ENCODE data around the gene PNMA6E. TPM values are rescaled to one million over a fixed set of nuclear protein-coding genes. Genes with fewer than 3 reads are reported as not detected.

The PNMA6E gene
- total and polyA plus RNA-seq, 2 donors (not counting 1 experiment from before 2014, with no cell fraction given) = not detected

- no peaks in the 10 kb centered on the region for H3K27me3 Mint-ChIP-seq
- H3K79me2 ChIP-seq (ENCODE audit: control insufficient read depth, insufficient read depth, low read length) = no peaks in the 10 kb centered on the region
- no peaks in the 10 kb centered on the region for H3K9me3 ChIP-seq (ENCODE audit: control extremely low read depth in 1 of 3, control insufficient read depth in 2 of 3, insufficient read depth in 1 of 3, low read length in 2 of 3)
- WGBS (ENCODE audit: insufficient coverage) = 87% methylated on average over 7 of the region's 10 CpGs
- no peak overlapping the region for H2AFZ ChIP-seq (ENCODE audit: insufficient read depth, low read depth, low read length, poor library complexity, severe bottlenecking)
- no peaks in the 10 kb centered on the region for H3K4me1 ChIP-seq (ENCODE audit: control insufficient read depth in 2 of 2, insufficient read depth in 2 of 2, low read length in 2 of 2)
- H3K9me3 Mint-ChIP-seq (ENCODE audit: insufficient read depth) = no peaks in the 10 kb centered on the region
- H3K4me3 Mint-ChIP-seq = no peak overlapping the region
- H3K9ac ChIP-seq (ENCODE audit: low read length) = no peak overlapping the region
- intact Hi-C loops (cut with micrococcal nuclease) = no loop called here
- DNase-seq (no peak), ATAC-seq (ENCODE audit: low read depth) (no peak)
- H3K4me3 ChIP-seq (ENCODE audit: control extremely low read depth in 1 of 5, extremely low read depth in 1 of 5, insufficient read depth in 1 of 5, low read depth in 2 of 5, low read length in 4 of 5) = no peak overlapping the region
- no peaks in the 10 kb centered on the region for H4K20me1 ChIP-seq (ENCODE audit: control insufficient read depth, insufficient read depth, low read length, poor library complexity, severe bottlenecking)
- no peaks in the 10 kb centered on the region for H3K36me3 ChIP-seq (replicated peaks in 1 of 2; ENCODE audit: control extremely low read depth in 1 of 2, control insufficient read depth in 1 of 2, extremely low read depth in 1 of 2, insufficient read depth in 2 of 2, low read length in 1 of 2)
- TF ChIP-seq, protein P1, sequence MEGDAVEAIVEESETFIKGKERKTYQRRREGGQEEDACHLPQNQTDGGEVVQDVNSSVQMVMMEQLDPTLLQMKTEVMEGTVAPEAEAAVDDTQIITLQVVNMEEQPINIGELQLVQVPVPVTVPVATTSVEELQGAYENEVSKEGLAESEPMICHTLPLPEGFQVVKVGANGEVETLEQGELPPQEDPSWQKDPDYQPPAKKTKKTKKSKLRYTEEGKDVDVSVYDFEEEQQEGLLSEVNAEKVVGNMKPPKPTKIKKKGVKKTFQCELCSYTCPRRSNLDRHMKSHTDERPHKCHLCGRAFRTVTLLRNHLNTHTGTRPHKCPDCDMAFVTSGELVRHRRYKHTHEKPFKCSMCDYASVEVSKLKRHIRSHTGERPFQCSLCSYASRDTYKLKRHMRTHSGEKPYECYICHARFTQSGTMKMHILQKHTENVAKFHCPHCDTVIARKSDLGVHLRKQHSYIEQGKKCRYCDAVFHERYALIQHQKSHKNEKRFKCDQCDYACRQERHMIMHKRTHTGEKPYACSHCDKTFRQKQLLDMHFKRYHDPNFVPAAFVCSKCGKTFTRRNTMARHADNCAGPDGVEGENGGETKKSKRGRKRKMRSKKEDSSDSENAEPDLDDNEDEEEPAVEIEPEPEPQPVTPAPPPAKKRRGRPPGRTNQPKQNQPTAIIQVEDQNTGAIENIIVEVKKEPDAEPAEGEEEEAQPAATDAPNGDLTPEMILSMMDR (IDR thresholded peaks at IDR 0.05) = no peak
- no peak for TF ChIP-seq EZH2 (IDR thresholded peaks at IDR 0.05; ENCODE audit: borderline replicate concordance, insufficient read depth, low read depth, low read length, poor library complexity, severe bottlenecking)
- no peak overlapping the region for H3K4me2 ChIP-seq (replicated peaks; ENCODE audit: low read depth, low read length, poor library complexity, severe bottlenecking)
- no peak overlapping the region for H3K27ac ChIP-seq (ENCODE audit: low read length in 2 of 2)
- CTCF ChIA-PET = no interaction called here
- H3K27ac Mint-ChIP-seq = no peak overlapping the region
- POLR2A ChIA-PET = no interaction called here
- H3K27me3 ChIP-seq (replicated peaks in 1 of 4; ENCODE audit: control extremely low read depth in 1 of 4, control insufficient read depth in 3 of 4, insufficient read depth in 4 of 4, low read length in 3 of 4) = no peaks in the 10 kb centered on the region
- H3K4me1 Mint-ChIP-seq = no peaks in the 10 kb centered on the region
Observed at GRCh38 chrX:153387987-153388721, 13.0 kb downstream of the PNMA6E start.

GRCh38 chrX:153387345-153387744 lies 13.8 kb downstream of the PNMA6E start:
- Histone ChIP-seq H2AFZ (ENCODE audit: insufficient read depth, low read depth, low read length, poor library complexity, severe bottlenecking) (no peak overlapping the region), H3K79me2 (ENCODE audit: control insufficient read depth, insufficient read depth, low read length) (no peaks in the 10 kb centered on the region), H3K4me3 (ENCODE audit: control extremely low read depth in 1 of 5, extremely low read depth in 1 of 5, insufficient read depth in 1 of 5, low read depth in 2 of 5, low read length in 4 of 5) (no peak overlapping the region), H3K27me3 (replicated peaks in 1 of 4; ENCODE audit: control extremely low read depth in 1 of 4, control insufficient read depth in 3 of 4, insufficient read depth in 4 of 4, low read length in 3 of 4) (no peaks in the 10 kb centered on the region), H3K9ac (ENCODE audit: low read length) (no peak overlapping the region), H3K9me3 (ENCODE audit: control extremely low read depth in 1 of 3, control insufficient read depth in 2 of 3, insufficient read depth in 1 of 3, low read length in 2 of 3) (no peaks in the 10 kb centered on the region), H3K27ac (ENCODE audit: low read length in 2 of 2) (no peak overlapping the region), H3K4me2 (replicated peaks; ENCODE audit: low read depth, low read length, poor library complexity, severe bottlenecking) (no peak overlapping the region), H3K36me3 (replicated peaks in 1 of 2; ENCODE audit: control extremely low read depth in 1 of 2, control insufficient read depth in 1 of 2, extremely low read depth in 1 of 2, insufficient read depth in 2 of 2, low read length in 1 of 2) (no peaks in the 10 kb centered on the region), H4K20me1 (ENCODE audit: control insufficient read depth, insufficient read depth, low read length, poor library complexity, severe bottlenecking) (no peaks in the 10 kb centered on the region), H3K4me1 (ENCODE audit: control insufficient read depth in 2 of 2, insufficient read depth in 2 of 2, low read length in 2 of 2) (no peaks in the 10 kb centered on the region)
- no peaks in the 10 kb centered on the region for H3K27me3 Mint-ChIP-seq
- H3K4me1 Mint-ChIP-seq = no peaks in the 10 kb centered on the region
- CTCF ChIA-PET = no interaction called here
- TF ChIP-seq, protein P1 (IDR thresholded peaks at IDR 0.05) = no peak
- TF ChIP-seq EZH2 (IDR thresholded peaks at IDR 0.05; ENCODE audit: borderline replicate concordance, insufficient read depth, low read depth, low read length, poor library complexity, severe bottlenecking) = no peak
- H3K9me3 Mint-ChIP-seq (ENCODE audit: insufficient read depth) = no peaks in the 10 kb centered on the region
- no CpG with 5 or more reads among the region's 5 CpGs for WGBS (ENCODE audit: insufficient coverage)
- POLR2A ChIA-PET = no interaction called here
- no peak overlapping the region for H3K4me3 Mint-ChIP-seq
- ATAC-seq (ENCODE audit: low read depth) (no peak), DNase-seq (no peak)
- H3K27ac Mint-ChIP-seq = no peak overlapping the region
- intact Hi-C loops (cut with micrococcal nuclease) = no loop called here

Data from B cell (primary cell).